ENCODE results near the gene OR6T1.

OR6T1 gene, protein sequence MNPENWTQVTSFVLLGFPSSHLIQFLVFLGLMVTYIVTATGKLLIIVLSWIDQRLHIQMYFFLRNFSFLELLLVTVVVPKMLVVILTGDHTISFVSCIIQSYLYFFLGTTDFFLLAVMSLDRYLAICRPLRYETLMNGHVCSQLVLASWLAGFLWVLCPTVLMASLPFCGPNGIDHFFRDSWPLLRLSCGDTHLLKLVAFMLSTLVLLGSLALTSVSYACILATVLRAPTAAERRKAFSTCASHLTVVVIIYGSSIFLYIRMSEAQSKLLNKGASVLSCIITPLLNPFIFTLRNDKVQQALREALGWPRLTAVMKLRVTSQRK

DNA sequence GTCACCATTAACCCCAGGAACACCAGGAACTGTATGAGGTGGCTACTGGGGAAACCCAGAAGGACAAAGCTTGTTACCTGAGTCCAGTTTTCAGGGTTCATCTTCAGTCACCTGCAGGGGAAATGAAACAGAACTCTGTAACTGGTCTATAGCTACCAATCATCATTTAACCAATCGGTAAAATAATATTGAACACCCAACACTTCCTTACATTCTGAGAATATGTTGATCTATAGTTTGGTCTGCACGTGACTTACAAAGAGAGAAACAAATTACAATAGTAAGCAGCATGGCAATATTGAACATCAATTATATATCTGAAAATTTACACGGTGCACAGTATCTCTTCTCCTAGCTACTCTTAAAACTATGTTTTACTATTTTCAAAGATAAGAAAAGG is at the start of gene OR6T1:
TSS of gene OR6T1 (minus strand) at position 101 of the 400 bp plus-strand sequence. CDS start at position 101, 0 bp downstream.
- DNase-seq: no peak

DNA sequence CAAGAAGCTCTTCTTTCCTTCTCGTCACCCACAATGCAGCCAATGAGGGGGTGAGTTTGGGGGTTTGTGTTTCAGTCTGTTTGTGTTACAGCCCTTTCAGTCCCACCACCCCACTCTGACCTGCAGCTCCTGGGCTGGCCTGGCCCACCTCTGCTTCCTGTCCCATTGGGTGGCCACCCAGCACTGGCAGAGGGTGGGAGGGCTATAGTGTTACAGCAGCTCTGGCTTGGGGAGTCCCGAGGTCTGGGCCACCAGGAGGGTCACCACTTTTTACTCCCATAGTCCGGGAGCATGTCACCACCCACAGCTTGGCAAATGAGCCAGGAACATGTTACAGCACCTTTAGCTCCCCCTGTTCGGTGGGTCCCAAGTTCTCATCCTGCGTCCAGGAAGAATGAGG is 35.7 kb upstream of the OR6T1 start:
- no peak for DNase-seq

DNA sequence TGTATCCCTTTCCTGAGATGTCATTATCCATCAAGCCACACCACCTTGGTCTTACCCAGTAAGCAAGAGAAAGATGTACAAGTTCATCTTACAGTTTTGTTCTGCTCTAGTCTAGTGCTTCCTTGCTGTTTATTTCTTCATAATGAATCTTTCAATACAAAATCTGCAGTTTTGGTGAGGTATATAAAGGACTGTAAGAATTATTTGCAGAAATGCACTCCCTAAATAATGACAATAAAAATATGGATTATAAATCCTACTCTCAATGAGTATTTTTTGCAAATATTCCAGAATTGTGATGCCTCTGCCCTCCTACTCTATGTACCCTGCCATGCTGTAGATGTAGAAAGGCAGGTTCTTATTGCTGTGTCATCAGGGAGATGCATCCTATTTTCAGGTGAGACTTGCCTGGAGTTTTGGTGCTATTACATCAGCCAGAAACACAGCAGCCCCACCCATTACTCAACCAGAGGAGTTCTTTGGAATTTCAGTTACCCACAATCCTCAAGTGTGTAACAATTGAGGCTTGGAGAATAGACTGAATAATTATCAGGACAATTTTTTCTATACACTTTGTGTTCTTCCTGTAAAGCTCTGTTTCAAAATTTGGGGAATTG is 34.2 kb upstream of the OR6T1 start, which contains the start of gene OR10S1:
TSS of gene OR10S1 (minus strand) at position 51 of the 617 bp plus-strand sequence. CDS start 117 bp downstream, outside the sequence.
- no peak for DNase-seq

DNA sequence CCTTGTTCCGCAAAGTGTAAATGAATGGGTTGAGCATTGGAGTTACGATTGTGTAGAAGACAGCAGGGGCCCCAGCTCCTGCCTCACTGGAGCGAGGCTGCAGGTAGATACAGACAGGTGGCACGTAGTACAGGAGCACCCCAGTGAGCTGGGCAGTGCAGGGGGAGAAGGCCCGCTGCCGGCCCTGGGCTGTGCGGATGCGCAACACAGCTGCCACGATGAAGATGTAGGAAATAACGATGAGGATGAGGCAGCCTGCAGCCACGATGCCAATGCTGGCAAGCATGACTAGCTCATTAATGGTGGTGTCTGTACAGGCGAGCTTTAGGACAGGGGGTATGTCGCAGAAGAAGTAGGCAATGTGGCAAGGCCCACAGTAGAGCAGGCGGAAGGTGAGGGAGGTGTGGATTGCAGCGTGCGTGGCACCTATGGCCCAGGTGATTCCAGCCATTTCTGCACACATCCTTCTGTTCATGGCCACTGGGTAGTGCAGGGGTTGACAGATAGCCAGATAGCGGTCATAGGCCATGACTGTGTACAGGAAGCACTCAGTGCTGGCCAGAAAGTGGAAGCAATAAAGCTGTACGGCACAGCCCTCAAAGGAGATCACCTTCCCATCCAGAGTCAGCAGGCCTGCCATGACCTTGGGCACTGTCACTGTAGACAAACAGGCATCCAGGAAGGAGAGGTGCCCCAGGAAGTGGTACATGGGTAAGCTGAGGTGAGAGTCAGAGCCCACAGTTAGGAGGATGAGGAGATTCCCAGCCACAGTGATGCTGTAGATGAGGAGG is 33.3 kb upstream of the OR6T1 start:
- DNase-seq: no peak

DNA sequence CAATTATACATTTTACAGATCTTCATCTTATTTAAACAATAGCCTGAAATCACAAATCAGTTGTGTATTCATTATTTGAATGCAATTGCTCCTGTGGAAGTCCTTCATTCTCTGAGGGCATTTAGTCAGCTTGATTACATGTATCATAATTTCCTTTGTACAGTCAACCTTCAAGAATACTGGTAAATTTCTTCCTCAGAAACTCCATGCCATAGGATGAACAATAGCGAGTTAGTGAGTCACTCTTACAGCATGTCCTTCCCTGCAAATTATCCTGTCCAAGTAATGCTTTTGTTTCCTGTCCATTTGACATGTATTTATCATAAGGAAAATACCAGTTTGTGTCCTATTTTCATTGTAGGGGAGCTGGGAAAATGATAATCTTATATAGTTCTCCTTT is 30.2 kb upstream of the OR6T1 start:
- DNase-seq: no peak

DNA sequence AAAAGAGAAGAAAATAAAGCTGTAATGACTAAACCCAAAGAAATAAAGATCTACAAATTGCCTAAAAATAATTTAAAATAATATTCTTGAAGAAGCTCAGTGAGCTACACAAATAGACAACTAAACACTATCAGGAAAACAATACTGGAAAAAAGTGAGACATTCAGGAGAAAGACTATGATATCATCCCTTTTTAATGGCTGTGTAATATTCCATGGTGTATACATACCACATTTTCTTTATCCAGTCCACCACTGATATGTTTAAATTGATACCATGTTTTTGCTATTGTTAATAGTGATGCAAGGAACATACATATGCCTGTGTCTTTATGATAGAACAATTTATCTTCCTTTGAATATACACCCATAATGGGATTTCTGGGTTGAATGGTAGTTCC is 13.1 kb upstream of the OR6T1 start:
- DNase-seq: no peak

DNA sequence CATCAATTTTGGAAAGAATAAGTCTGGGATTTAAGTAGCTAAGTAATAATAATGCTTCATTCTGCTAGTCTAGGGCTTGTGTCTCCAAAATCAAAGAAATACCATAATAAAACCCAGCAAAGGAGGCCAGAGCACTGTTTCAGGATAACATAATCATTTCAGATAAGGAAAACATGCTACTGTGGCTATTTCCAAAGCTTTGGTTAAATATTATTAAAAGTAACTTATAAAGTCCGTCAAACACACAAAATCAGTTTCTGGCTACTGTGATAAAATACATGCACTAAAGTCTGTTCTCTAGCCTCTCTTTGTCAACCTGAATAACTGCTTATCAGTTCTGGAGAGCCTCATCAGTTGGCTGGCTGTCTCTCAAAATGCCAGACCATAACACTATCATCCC is 1.5 kb upstream of the OR6T1 start:
- no peak for DNase-seq

DNA sequence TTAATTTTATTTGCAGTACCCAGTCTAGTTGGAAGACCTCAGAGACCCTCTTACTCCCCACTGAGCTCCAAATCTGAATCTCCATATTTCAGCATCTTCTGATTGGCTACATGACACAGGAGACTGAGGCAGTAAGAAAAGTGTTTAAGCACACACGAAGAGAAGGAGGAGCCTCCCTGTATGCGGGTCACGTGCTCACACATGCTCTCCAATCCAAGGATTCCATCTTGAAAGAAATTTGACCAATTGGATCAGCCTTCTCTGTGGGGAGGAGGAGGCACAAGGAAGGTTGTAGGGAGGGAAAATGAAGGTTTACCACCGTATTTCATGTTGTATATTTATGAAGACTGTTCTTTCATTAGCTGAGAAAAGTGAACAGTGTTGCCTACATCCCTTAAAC is 1.2 kb downstream of the OR6T1 start:
- no peak for DNase-seq

DNA sequence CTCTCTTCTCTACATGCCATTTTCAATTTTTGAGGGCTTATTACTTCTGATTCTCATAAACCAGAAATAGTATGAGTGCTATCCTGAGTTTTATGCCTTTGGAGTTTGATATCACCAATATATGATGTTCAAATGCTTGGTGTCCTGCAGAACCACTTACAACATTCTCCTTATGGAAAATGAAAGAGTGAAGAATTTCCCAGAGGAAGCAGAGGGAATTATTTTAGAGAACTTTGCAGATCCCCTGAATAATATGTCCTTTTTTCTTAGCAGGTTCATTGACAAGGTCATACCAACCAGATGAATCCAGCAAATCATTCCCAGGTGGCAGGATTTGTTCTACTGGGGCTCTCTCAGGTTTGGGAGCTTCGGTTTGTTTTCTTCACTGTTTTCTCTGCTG is 4.3 kb downstream of the OR6T1 start, which contains the start of gene OR4D5:
TSS of gene OR4D5 (plus strand) at position 301 of the 400 bp plus-strand sequence. CDS start at position 301, 0 bp downstream.
- DNase-seq: no peak

DNA sequence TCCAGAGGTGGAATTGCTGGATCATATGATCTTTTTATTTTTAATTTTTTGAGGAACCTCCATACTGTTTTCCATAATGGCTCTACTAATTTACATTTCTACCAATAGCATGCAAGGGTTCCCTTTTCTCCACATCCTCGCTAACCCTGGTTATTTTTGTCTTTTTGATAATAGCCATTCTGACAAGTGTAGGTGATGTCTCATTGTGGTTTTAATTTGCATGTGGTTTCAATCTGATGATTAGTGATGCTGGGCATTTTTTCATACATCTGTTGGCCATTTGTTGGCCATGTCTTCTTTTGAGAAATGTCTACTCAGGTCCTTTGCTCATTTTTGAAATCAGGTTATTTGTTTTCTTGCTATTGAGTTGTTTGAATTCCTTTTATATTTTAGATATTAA is 19.6 kb downstream of the OR6T1 start:
- DNase-seq: no peak

DNA sequence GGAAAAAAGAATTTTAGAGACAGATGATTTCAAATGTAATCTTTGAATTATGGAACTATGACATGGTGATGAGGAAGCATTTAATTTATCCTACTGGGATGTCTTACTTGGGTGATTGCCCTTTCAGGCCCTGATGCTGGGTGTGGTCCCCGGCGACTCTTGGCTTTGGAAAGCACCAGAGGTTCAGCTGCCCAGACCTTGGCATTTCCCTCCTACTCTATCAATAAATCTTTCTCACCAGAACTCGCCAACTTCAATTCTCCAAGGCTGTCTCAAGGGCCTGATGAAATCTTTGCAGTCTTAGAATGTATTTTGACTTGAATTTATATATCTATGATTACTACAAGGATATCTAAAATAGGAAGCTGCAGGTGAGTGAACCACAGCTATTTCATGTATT is 22.7 kb downstream of the OR6T1 start:
- DNase-seq: no peak

DNA sequence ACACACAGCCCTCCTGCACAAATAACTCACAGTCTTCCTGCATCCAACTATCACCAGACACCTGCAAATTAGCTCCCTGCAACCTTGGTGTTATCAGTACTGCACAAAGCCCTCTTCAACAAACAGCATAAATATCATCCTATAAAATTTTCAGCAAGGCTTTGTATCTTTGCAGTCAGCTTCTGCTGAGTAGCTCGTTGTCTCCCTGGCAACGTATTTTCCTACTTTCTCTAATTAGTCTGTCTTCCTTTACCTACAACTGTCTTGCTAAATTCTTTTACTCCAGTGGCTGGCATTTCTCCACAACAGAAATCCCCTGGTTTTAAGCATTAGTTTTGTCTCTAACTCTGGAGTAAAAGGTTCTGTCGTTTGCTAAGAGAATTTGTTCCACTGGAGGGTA is 37.8 kb downstream of the OR6T1 start:
- DNase-seq: no peak

DNA sequence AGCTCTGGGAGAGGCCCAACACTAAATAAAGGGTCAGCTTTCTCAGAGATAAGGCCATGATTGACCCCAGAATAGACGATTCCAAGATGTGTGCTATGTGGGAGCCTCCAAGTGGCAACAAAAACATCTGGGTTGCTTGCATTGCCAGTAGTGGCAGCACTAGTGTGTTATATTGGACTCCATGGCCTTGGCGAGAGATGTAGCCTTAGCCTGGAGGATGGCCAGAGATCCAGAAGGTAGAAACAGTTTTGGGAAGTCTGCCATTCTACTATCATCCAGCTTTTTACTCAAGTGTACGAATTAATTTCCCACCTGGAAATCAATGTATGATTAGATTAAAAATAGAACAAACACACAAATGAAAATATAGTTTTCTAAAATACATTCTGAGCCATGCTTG is 38.7 kb downstream of the OR6T1 start:
- DNase-seq: no peak

DNA sequence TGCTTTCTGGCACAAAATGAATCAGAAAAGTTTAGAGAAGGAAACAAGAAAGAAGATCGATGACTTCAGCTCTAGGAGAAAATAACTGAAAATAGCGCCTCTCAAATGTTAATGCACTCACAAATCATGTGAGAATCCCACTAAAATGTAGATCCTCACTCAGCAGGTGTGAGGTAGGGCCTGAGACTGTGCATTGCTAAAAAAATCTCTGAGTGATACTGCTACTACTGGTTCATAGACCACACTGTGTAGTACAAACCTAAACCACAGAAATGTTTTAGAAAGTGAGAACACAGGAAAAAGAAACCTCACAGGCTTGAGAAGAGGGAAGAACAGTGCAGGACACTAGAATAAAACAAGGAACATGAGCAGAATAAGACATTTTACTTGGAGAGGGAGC is 39.7 kb downstream of the OR6T1 start:
- no peak for DNase-seq

DNA sequence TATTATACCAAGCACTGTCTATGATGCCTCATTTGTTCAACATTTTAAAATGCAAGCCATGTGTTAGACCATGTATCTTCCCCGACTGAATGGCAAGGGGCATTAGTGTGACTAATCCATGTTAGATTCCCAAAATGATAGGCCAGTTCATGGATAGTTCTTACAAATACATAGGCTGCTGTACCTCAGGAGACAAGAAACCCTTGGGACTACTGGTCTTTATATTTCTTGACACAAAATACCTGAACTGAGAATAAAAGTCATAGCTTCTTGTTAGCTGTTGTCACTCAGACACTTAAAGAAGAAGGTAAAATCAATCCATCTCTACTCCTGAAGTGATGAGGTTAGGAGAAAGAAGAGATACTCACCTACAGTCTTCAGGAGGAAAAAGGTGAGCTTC is 41.8 kb downstream of the OR6T1 start, which contains the start of gene OR8D4:
TSS of gene OR8D4 (plus strand) at position 301 of the 400 bp plus-strand sequence. CDS start 4,265 bp downstream, outside the sequence.
- DNase-seq: no peak

DNA sequence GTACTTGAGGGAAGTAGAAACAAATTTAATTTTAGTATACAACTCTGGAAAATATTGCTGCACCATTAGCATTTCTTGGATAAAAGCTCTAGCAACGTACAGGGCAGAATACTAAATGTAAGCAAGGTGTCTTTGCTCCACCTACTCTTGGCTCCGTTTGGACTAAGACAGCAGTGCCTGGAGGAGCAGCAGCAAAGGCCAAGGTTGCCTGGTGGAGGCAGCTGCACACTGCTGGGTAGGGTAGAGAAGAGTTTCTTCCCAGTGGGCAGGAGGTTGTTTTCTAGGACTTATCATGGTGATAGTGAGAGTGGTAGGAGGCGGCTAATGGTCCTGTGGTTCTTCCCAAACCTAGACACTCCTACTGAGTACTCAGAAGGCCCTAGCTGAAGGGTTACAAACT is 43.8 kb downstream of the OR6T1 start:
- DNase-seq: no peak
